ENCODE results near the gene CNPY4.
A peak's percentile ranks its signal among the peaks of the same experiment; 100 is the strongest.

CNPY4 gene

DNA sequence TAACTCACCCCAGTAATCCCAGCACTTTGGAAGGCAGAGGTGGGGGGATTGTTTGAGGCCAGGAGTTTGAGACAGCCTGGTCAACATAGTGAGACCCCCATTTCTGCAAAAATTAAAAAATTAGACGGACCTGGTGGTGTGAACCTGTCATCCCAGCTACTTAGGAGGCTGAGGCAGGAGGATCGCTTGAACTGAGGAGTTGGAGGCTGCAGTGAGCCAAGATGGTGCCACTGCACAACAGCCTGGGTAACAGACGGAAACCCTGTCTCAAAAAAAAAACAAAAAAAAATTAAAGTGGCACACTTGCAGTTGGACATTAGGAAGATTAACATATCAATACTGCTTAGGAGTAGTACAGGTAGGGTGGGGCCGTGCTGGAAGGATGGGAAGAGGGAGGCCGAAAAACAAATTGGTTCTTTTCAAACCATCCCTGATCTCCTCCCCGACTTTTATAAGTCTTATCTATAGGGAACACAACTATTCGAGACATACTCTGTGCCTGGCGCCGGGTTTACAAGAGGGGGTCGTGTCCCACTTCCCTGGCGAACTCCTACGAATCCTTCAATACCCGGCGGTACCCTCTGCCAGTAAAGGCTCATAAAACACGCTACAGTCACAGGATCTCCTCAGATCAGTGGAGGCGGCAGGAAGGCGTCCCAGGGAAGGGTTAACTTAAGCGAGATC, 904 bp upstream of the CNPY4 start:
- TF ChIP-seq ARNT (IDR thresholded peaks at IDR 0.05), result no peak
- POLR2A ChIA-PET, result interaction anchor here (2.0 kb wide), 1 partner anchor 17 kb away, joined by 7 read pairs; the partner anchor contains the start of genes AP4M1 and MCM7
- no peak for DNase-seq (ENCODE audit: extremely low spot score)
- CTCF ChIA-PET, result no interaction called here

DNA sequence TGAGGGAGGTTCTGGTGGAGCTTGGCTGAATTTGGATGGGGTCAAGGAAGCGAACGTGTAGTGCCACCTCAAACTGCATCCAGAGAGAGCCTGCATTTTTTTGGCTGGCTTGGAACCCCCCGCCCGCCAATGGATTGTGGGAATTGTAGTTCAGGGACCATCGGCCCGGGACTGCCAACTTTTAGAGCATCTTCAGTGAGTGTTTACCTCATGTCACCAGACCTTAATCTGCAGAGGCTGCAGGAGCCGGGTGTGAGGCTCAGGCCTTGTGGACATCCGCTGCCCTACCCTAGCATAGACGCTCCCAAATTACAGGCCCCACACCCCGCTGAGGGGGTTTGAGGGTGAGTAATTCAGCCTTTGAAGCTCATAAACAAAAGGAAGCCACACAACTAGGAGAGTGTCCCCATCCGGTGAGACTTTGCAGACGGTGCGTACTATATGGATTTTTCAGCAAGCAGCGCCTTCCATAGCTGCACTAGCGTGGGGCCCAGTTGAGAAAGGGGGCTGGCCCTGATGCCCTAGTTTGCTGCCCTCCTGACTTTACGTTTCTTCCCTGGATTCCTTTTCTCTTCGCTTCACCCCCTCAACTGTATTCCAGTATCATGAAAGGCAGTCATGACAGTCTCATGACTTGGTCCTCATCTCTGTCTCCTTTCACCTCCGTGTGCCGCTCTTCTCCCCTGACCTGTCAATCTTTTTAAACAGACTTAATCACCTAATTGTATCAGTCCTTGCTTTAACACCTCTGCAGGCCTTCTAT, 717 bp downstream of the CNPY4 start:
- ChIA-PET CTCF (interaction anchor here (0.5 to 1.2 kb wide), 3 partner anchors 10 to 440 kb away, joined by 3 to 4 read pairs (median 3); no protein-coding TSS in a partner anchor), POLR2A (interaction anchor here (0.6 to 2.0 kb wide), 3 partner anchors 19 to 38 kb away, joined by 3 to 39 read pairs (median 4); partner anchors contain the start of genes AP4M1, LAMTOR4 and MCM7)
- no peak for TF ChIP-seq CTBP1 (IDR thresholded peaks at IDR 0.05; ENCODE audit: borderline replicate concordance)
- no peak for TF ChIP-seq LEF1 (IDR thresholded peaks at IDR 0.05; ENCODE audit: borderline replicate concordance)
- no peak for TF ChIP-seq NFRKB (IDR thresholded peaks at IDR 0.05)
- TF ChIP-seq ZNF384 (IDR thresholded peaks at IDR 0.05), result peak; percentile 53; the same call in 1 of the 2 replicates
- no peak; the same call in 1 of the 2 replicates for TF ChIP-seq L3MBTL2 (conservative IDR thresholded peaks at IDR 0.05)
- DNase-seq (ENCODE audit: extremely low spot score), result peak; percentile 64

DNA sequence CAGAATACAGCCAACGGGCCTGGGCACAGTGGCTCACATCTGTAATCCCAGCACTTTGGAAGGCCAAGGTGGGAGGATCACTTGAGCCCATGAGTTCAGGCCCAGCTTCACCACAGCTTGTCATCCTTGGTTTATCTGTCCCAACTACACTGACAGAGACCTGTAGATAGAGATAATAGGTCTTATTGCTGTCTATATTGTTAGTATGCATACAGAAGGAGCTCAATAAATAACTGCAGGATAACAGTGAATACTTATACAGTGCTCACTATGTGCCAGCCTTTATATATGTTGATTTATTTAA, 1.3 kb downstream of the CNPY4 start:
- ChIA-PET POLR2A (interaction anchor here (1.1 to 2.0 kb wide), 2 partner anchors 19 to 38 kb away, joined by 4 to 39 read pairs; partner anchors contain the start of genes AP4M1 and MCM7), CTCF (interaction anchor here (0.9 to 1.2 kb wide), 2 partner anchors 10 to 38 kb away, joined by 3 to 4 read pairs; no protein-coding TSS in a partner anchor)
- no peak for DNase-seq (ENCODE audit: extremely low spot score)
- TF ChIP-seq SUZ12 (IDR thresholded peaks at IDR 0.05), result no peak
- TF ChIP-seq L3MBTL2 (conservative IDR thresholded peaks at IDR 0.05), result no peak
- no peak for TF ChIP-seq FOXA1 (IDR thresholded peaks at IDR 0.05)
- no peak for TF ChIP-seq NFRKB (IDR thresholded peaks at IDR 0.05)
- no peak for TF ChIP-seq BHLHE40 (IDR thresholded peaks at IDR 0.05; ENCODE audit: borderline replicate concordance)
- TF ChIP-seq, protein P1, sequence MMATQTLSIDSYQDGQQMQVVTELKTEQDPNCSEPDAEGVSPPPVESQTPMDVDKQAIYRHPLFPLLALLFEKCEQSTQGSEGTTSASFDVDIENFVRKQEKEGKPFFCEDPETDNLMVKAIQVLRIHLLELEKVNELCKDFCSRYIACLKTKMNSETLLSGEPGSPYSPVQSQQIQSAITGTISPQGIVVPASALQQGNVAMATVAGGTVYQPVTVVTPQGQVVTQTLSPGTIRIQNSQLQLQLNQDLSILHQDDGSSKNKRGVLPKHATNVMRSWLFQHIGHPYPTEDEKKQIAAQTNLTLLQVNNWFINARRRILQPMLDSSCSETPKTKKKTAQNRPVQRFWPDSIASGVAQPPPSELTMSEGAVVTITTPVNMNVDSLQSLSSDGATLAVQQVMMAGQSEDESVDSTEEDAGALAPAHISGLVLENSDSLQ (IDR thresholded peaks at IDR 0.05), result no peak
- no peak for TF ChIP-seq ZNF384 (IDR thresholded peaks at IDR 0.05)
- TF ChIP-seq SP1 (IDR thresholded peaks at IDR 0.05), result no peak
- no peak for TF ChIP-seq ARNT (IDR thresholded peaks at IDR 0.05)
- TF ChIP-seq HDGF (IDR thresholded peaks at IDR 0.05; ENCODE audit: borderline replicate concordance), result no peak
- no peak for TF ChIP-seq FOXM1 (IDR thresholded peaks at IDR 0.05; ENCODE audit: borderline replicate concordance)

DNA sequence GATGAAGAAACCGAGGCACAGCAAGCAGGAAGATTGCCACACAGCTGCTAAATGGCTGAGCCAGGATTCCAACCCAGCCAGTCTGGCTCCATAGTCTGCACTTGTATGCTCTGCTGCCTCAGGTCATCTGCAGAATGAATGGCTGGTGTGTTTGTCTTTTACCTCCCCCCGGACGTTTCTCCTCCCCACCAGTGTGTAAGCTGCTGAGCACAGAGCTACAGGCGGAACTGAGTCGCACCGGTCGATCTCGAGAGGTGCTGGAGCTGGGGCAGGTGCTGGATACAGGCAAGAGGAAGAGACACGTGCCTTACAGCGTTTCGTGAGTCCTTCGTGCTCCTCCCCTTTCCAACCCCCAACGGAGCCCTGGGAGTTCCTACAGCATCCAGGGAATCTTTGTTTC, 2.6 kb downstream of the CNPY4 start:
- no peak for DNase-seq (ENCODE audit: extremely low spot score)
- ChIA-PET POLR2A (interaction anchor here (1.1 to 6.0 kb wide), 2 partner anchors 20 to 307 kb away, joined by 3 to 80 read pairs; partner anchors contain the start of genes AP4M1 and MCM7), CTCF (no interaction called here)
- no peak for TF ChIP-seq FOXK2 (IDR thresholded peaks at IDR 0.05)
- no peak for TF ChIP-seq HDGF (IDR thresholded peaks at IDR 0.05; ENCODE audit: borderline replicate concordance)
- TF ChIP-seq BHLHE40 (IDR thresholded peaks at IDR 0.05; ENCODE audit: borderline replicate concordance), result no peak
- TF ChIP-seq SP1 (IDR thresholded peaks at IDR 0.05), result no peak

DNA sequence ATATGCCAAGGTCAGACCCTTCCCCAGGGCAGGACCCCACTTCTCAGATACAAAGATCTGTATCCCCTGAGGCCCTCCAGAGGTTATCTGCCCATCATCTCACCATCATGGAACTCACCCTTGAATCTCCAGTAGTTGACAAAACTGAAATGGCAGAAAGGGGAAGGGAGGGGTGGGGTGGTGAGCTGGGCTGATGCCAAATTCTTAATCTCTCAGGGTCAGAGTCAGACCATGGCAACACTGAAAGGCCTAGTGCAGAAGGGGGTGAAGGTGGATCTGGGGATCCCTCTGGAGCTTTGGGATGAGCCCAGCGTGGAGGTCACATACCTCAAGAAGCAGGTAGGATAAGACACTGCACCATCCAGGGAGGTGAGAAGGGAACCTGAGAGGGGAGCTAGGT, 3.1 kb downstream of the CNPY4 start:
- CTCF ChIA-PET, result no interaction called here
- POLR2A ChIA-PET, result interaction anchor here (1.1 to 6.0 kb wide), 2 partner anchors 20 to 307 kb away, joined by 3 to 80 read pairs; partner anchors contain the start of genes AP4M1 and MCM7
- DNase-seq (ENCODE audit: extremely low spot score), result no peak
- TF ChIP-seq FOXK2 (IDR thresholded peaks at IDR 0.05) (no peak), FOXA1 (IDR thresholded peaks at IDR 0.05) (no peak), HDGF (IDR thresholded peaks at IDR 0.05; ENCODE audit: borderline replicate concordance) (no peak)
- TF ChIP-seq, protein P1 (IDR thresholded peaks at IDR 0.05), result no peak

DNA sequence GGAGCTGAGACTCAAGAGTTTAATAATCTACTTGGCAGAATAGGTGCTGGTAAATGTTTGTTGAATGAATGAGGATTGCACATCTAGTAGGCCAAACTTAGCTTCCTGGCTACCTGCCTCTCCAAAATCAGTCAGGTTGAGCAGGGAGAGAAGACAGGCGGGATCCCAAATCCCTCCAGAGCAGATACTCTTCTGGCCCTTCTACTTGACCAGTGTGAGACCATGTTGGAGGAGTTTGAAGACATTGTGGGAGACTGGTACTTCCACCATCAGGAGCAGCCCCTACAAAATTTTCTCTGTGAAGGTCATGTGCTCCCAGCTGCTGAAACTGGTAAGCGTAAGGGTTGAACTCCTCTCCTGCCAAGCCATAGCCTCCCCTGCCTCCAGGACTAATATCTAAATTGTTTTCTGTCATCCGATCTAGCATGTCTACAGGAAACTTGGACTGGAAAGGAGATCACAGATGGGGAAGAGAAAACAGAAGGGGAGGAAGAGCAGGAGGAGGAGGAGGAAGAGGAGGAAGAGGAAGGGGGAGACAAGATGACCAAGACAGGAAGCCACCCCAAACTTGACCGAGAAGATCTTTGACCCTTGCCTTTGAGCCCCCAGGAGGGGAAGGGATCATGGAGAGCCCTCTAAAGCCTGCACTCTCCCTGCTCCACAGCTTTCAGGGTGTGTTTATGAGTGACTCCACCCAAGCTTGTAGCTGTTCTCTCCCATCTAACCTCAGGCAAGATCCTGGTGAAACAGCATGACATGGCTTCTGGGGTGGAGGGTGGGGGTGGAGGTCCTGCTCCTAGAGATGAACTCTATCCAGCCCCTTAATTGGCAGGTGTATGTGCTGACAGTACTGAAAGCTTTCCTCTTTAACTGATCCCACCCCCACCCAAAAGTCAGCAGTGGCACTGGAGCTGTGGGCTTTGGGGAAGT, 5.1 kb downstream of the CNPY4 start:
- no peak for TF ChIP-seq NFRKB (IDR thresholded peaks at IDR 0.05)
- TF ChIP-seq SP1 (IDR thresholded peaks at IDR 0.05), result no peak
- no peak for TF ChIP-seq FOXM1 (IDR thresholded peaks at IDR 0.05; ENCODE audit: borderline replicate concordance)
- TF ChIP-seq FOXA1 (IDR thresholded peaks at IDR 0.05), result no peak
- no peak for TF ChIP-seq ARNT (IDR thresholded peaks at IDR 0.05)
- TF ChIP-seq L3MBTL2 (conservative IDR thresholded peaks at IDR 0.05), result no peak
- no peak for TF ChIP-seq BHLHE40 (IDR thresholded peaks at IDR 0.05; ENCODE audit: borderline replicate concordance)
- TF ChIP-seq HDGF (IDR thresholded peaks at IDR 0.05; ENCODE audit: borderline replicate concordance), result no peak
- TF ChIP-seq LEF1 (IDR thresholded peaks at IDR 0.05; ENCODE audit: borderline replicate concordance), result no peak
- TF ChIP-seq, protein P1 (IDR thresholded peaks at IDR 0.05), result no peak
- no peak for TF ChIP-seq TARDBP (IDR thresholded peaks at IDR 0.05)
- no peak for TF ChIP-seq FOXK2 (IDR thresholded peaks at IDR 0.05)
- TF ChIP-seq CTBP1 (IDR thresholded peaks at IDR 0.05; ENCODE audit: borderline replicate concordance), result no peak
- no peak for TF ChIP-seq ZNF384 (IDR thresholded peaks at IDR 0.05)
- TF ChIP-seq SUZ12 (IDR thresholded peaks at IDR 0.05), result no peak
- no peak for TF ChIP-seq ELF4 (IDR thresholded peaks at IDR 0.05)
- ChIA-PET CTCF (interaction anchor here (1.0 kb wide), 1 partner anchor 17 kb away, joined by 3 read pairs; no protein-coding TSS in a partner anchor), POLR2A (interaction anchor here (0.6 to 6.0 kb wide), 5 partner anchors 17 to 42 kb away, joined by 3 to 80 read pairs (median 4); partner anchors contain the start of genes AP4M1 and MCM7)
- DNase-seq (ENCODE audit: extremely low spot score), result no peak

Data from HEK293T (cell line).